MM.1S (cell line): ENCODE data around the gene CLNK.

Source experiments
- DNase-seq: peaks from one replicate; pipeline ENCODE4 v3.0.0-alpha.2; 2015
- H2AFZ ChIP-seq: fragments of 300-600 bp; sonication (generic); 2 replicates; pipeline ENCODE4 v1.6.0; 2016; ENCODE audit warnings: antibody characterized with exemption, low read length
- H3F3A ChIP-seq: fragments of 300-600 bp; sonication (generic); 2 replicates; pipeline ENCODE4 v1.6.1; 2016; ENCODE audit warnings: mild to moderate bottlenecking, antibody characterized with exemption, low read length, moderate library complexity, mixed read lengths; ENCODE audit not compliant: insufficient read depth
- H3K27ac ChIP-seq: fragments of 300-600 bp; sonication (generic); 2 replicates; pipeline ENCODE4 v1.5.1; 2016; ENCODE audit warnings: mild to moderate bottlenecking, low read length
- H3K27me3 ChIP-seq: fragments of 300-600 bp; sonication (generic); replicated peaks from 2 replicates; pipeline ENCODE4 v1.6.0; 2016; ENCODE audit warnings: low read length; ENCODE audit not compliant: insufficient read depth
- H3K36me3 ChIP-seq: fragments of 300-600 bp; sonication (generic); replicated peaks from 2 replicates; pipeline ENCODE4 v1.6.1; 2016; ENCODE audit warnings: mild to moderate bottlenecking, low read length, mixed read lengths; ENCODE audit not compliant: insufficient read depth
- H3K4me1 ChIP-seq: fragments of 300-600 bp; sonication (generic); 2 replicates; pipeline ENCODE4 v1.6.1; 2016; ENCODE audit warnings: low read length, mixed read lengths
- H3K4me2 ChIP-seq: fragments of 300-600 bp; sonication (generic); 2 replicates; pipeline ENCODE4 v1.6.0; 2016; ENCODE audit warnings: low read depth, low read length
- H3K4me3 ChIP-seq: fragments of 300-600 bp; sonication (generic); 2 replicates; pipeline ENCODE4 v1.5.1; 2016; ENCODE audit warnings: low read length, mixed read lengths
- H3K79me2 ChIP-seq: fragments of 300-600 bp; sonication (generic); 2 replicates; pipeline ENCODE4 v1.6.1; 2016; ENCODE audit warnings: mixed run types, low read length, mixed read lengths
- H3K9ac ChIP-seq: fragments of 300-600 bp; sonication (generic); 2 replicates; pipeline ENCODE4 v1.6.1; 2016; ENCODE audit warnings: low read length, mixed read lengths
- H3K9me2 ChIP-seq: fragments of 300-600 bp; sonication (generic); replicated peaks from 2 replicates; pipeline ENCODE4 v1.6.1; 2016; ENCODE audit warnings: mild to moderate bottlenecking, low read length, mixed read lengths; ENCODE audit not compliant: insufficient read depth
- H3K9me3 ChIP-seq: fragments of 300-600 bp; sonication (generic); replicated peaks from 2 replicates; pipeline ENCODE4 v1.6.1; 2016; ENCODE audit warnings: mild to moderate bottlenecking, low read length, mixed read lengths; ENCODE audit not compliant: insufficient read depth
- H4K20me1 ChIP-seq: fragments of 300-600 bp; sonication (generic); 2 replicates; pipeline ENCODE4 v1.6.1; 2016; ENCODE audit warnings: mild to moderate bottlenecking, low read length, moderate library complexity, mixed read lengths; ENCODE audit not compliant: insufficient read depth
- EZH2 ChIP-seq: fragments of 300-600 bp; sonication (generic); optimal IDR thresholded peaks from 2 replicates; pipeline ENCODE3; 2017; ENCODE audit warnings: low read depth, mild to moderate bottlenecking, antibody characterized with exemption, low read length, mixed read lengths
- EZH2phosphoT487 ChIP-seq: fragments of 300-600 bp; sonication (generic); IDR thresholded peaks from 2 replicates; pipeline ENCODE4 v1.6.1; 2018; ENCODE audit warnings: antibody characterized with exemption, low read length
- TF ChIP-seq, protein P1 (sequence below): fragments of 300-600 bp; sonication (generic); IDR thresholded peaks from 2 replicates; pipeline ENCODE4 v1.5.1; 2016; ENCODE audit warnings: antibody characterized with exemption, low read length, mixed read lengths

CLNK gene

GRCh38 chr4:10605031-10605430 is 79.5 kb downstream of the CLNK start:
- Histone ChIP-seq H3F3A (no peaks in the 10 kb centered on the region), H3K27ac (no peak overlapping the region), H3K9me2 (no peaks in the 10 kb centered on the region), H3K4me2 (no peak overlapping the region), H4K20me1 (no peaks in the 10 kb centered on the region), H3K4me3 (no peak overlapping the region), H3K9me3 (no peaks in the 10 kb centered on the region), H3K27me3 (no peaks in the 10 kb centered on the region), H3K9ac (no peak overlapping the region), H3K4me1 (no peaks in the 10 kb centered on the region), H2AFZ (no peak overlapping the region), H3K79me2 (no peaks in the 10 kb centered on the region), H3K36me3 (no peaks in the 10 kb centered on the region)
- no peak for DNase-seq
- no peak for TF ChIP-seq EZH2phosphoT487
- TF ChIP-seq, protein P1, sequence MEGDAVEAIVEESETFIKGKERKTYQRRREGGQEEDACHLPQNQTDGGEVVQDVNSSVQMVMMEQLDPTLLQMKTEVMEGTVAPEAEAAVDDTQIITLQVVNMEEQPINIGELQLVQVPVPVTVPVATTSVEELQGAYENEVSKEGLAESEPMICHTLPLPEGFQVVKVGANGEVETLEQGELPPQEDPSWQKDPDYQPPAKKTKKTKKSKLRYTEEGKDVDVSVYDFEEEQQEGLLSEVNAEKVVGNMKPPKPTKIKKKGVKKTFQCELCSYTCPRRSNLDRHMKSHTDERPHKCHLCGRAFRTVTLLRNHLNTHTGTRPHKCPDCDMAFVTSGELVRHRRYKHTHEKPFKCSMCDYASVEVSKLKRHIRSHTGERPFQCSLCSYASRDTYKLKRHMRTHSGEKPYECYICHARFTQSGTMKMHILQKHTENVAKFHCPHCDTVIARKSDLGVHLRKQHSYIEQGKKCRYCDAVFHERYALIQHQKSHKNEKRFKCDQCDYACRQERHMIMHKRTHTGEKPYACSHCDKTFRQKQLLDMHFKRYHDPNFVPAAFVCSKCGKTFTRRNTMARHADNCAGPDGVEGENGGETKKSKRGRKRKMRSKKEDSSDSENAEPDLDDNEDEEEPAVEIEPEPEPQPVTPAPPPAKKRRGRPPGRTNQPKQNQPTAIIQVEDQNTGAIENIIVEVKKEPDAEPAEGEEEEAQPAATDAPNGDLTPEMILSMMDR = no peak
- no peak for TF ChIP-seq EZH2

- H3K9me2 ChIP-seq = no peaks in the 10 kb centered on the region
- H3K4me2 ChIP-seq = no peak overlapping the region
- H3K9ac ChIP-seq = no peak overlapping the region
- H3K4me3 ChIP-seq = no peak overlapping the region
- no peak for DNase-seq
- no peak overlapping the region for H3K27ac ChIP-seq
- no peak overlapping the region for H2AFZ ChIP-seq
- no peaks in the 10 kb centered on the region for H3K4me1 ChIP-seq
- no peaks in the 10 kb centered on the region for H3K79me2 ChIP-seq
- no peaks in the 10 kb centered on the region for H3F3A ChIP-seq
- no peaks in the 10 kb centered on the region for H3K27me3 ChIP-seq
- no peak for TF ChIP-seq EZH2
- TF ChIP-seq, protein P1 = no peak
- TF ChIP-seq EZH2phosphoT487 = no peak
- no peaks in the 10 kb centered on the region for H3K36me3 ChIP-seq
- H3K9me3 ChIP-seq = no peaks in the 10 kb centered on the region
- no peaks in the 10 kb centered on the region for H4K20me1 ChIP-seq
These were observed 85.0 kb downstream of the CLNK start for GRCh38 chr4:10599574-10599973.

DNA sequence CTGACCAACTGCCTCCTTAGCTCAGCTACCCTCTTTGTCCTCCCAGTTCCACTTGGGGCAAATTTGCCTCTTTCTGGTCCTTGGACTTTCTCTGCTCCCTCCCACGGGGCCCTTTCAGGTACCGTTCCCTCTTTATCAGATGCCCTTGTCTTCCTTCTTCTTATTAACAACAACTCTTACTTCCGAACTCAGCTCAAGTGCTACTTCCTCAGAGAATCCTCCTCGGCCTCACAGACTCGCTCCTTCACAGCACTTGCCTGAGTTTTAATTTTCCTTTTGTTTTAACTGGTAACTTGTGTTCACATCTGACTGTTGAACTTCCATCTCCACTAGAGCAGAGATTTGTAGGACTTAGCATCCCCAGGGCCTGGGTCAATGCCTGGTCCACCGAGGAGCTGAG is 85.7 kb downstream of the CLNK start:
- no peak for DNase-seq
- no peaks in the 10 kb centered on the region for H3K9me3 ChIP-seq
- no peaks in the 10 kb centered on the region for H3K27me3 ChIP-seq
- H3K4me1 ChIP-seq = no peaks in the 10 kb centered on the region
- H4K20me1 ChIP-seq = no peaks in the 10 kb centered on the region
- H2AFZ ChIP-seq = no peak overlapping the region
- TF ChIP-seq EZH2phosphoT487 (no peak), EZH2 (no peak)
- TF ChIP-seq, protein P1 = no peak
- H3K79me2 ChIP-seq = no peaks in the 10 kb centered on the region
- no peak overlapping the region for H3K4me3 ChIP-seq
- no peaks in the 10 kb centered on the region for H3K9me2 ChIP-seq
- no peak overlapping the region for H3K27ac ChIP-seq
- no peaks in the 10 kb centered on the region for H3F3A ChIP-seq
- no peak overlapping the region for H3K9ac ChIP-seq
- H3K4me2 ChIP-seq = no peak overlapping the region
- H3K36me3 ChIP-seq = no peaks in the 10 kb centered on the region
